Endothelial cell (in vitro differentiated cells): ENCODE data around the gene HSPA12B. TPM values are rescaled to one million over a fixed set of nuclear protein-coding genes. Genes with fewer than 3 reads are reported as not detected.

Experiments
- DNase-seq: peaks from one replicate; pipeline ENCODE4 v3.0.0; 2021; ENCODE audit warnings: low spot score
- H3K27ac Mint-ChIP-seq: one replicate; pipeline ENCODE4 v1.8.0; 2021; ENCODE audit warnings: mixed read lengths, inconsistent platforms; ENCODE audit not compliant: unreplicated experiment
- H3K27me3 Mint-ChIP-seq: one replicate; pipeline ENCODE4 v1.8.0; 2021; ENCODE audit warnings: mild to moderate bottlenecking, moderate library complexity, mixed read lengths, inconsistent platforms; ENCODE audit not compliant: unreplicated experiment
- H3K36me3 Mint-ChIP-seq: one replicate; pipeline ENCODE4 v1.8.0; 2021; ENCODE audit warnings: mild to moderate bottlenecking, low read depth, mixed read lengths, inconsistent platforms; ENCODE audit not compliant: unreplicated experiment
- H3K4me1 Mint-ChIP-seq: one replicate; pipeline ENCODE4 v1.8.0; 2021; ENCODE audit warnings: mild to moderate bottlenecking, mixed read lengths, inconsistent platforms; ENCODE audit not compliant: unreplicated experiment
- H3K4me3 Mint-ChIP-seq: one replicate; pipeline ENCODE4 v1.8.0; 2021; ENCODE audit warnings: mild to moderate bottlenecking, mixed read lengths, inconsistent platforms; ENCODE audit not compliant: unreplicated experiment
- H3K9me3 Mint-ChIP-seq: one replicate; pipeline ENCODE4 v1.8.0; 2021; ENCODE audit warnings: mixed read lengths, inconsistent platforms; ENCODE audit not compliant: unreplicated experiment
- CTCF ChIP-seq: fragments of 200-600 bp; sonication (generic); IDR thresholded peaks from one replicate; pipeline ENCODE4 v1.5.0; 2021; ENCODE audit warnings: antibody characterized with exemption; ENCODE audit not compliant: unreplicated experiment
- total RNA-seq: library from RNA; stranded (reverse); fragmentation: NEBNext Ultra II Directional; extraction: Animal tissue kit (Norgen Biotek cat#: 25700); gene quantifications from one replicate; pipeline ENCODE4 v1.2.1, GENCODE V29; 2021; ENCODE audit not compliant: unreplicated experiment

HSPA12B gene
- total RNA-seq, 1 donor from 2014 or later = 12.7 TPM

GRCh38 chr20:3768342-3769130 lies 36.1 kb downstream of the HSPA12B start:
- Mint-ChIP-seq H3K27ac (peak overlapping the region; percentile 89), H3K27me3 (peaks cover 14% of the 10 kb centered on the region), H3K9me3 (no peaks in the 10 kb centered on the region), H3K4me3 (peak overlapping the region; percentile 88), H3K4me1 (peaks cover 9% of the 10 kb centered on the region), H3K36me3 (peaks cover 4% of the 10 kb centered on the region)
- TF ChIP-seq CTCF = peak; percentile 56
- DNase-seq = peak; percentile 80

GRCh38 chr20:3771552-3772058 lies 39.1 kb downstream of the HSPA12B start:
- Mint-ChIP-seq H3K4me1 (peaks cover 6% of the 10 kb centered on the region), H3K36me3 (peaks cover 4% of the 10 kb centered on the region), H3K27ac (no peak overlapping the region), H3K27me3 (peaks cover 8% of the 10 kb centered on the region), H3K4me3 (no peak overlapping the region), H3K9me3 (no peaks in the 10 kb centered on the region)
- no peak for DNase-seq
- no peak for TF ChIP-seq CTCF

- no peaks in the 10 kb centered on the region for H3K9me3 Mint-ChIP-seq
- H3K36me3 Mint-ChIP-seq = no peaks in the 10 kb centered on the region
- TF ChIP-seq CTCF = no peak
- peaks cover 21% of the 10 kb centered on the region for H3K27me3 Mint-ChIP-seq
- no peak overlapping the region for H3K27ac Mint-ChIP-seq
- H3K4me1 Mint-ChIP-seq = peaks cover 6% of the 10 kb centered on the region
- no peak overlapping the region for H3K4me3 Mint-ChIP-seq
- no peak for DNase-seq
Observed at GRCh38 chr20:3775457-3776108, 43.1 kb downstream of the HSPA12B start.

GRCh38 chr20:3777381-3777715 lies 44.9 kb downstream of the HSPA12B start:
- Mint-ChIP-seq H3K4me3 (peak overlapping the region; percentile 19), H3K9me3 (no peaks in the 10 kb centered on the region), H3K36me3 (no peaks in the 10 kb centered on the region), H3K4me1 (peaks cover 10% of the 10 kb centered on the region), H3K27me3 (peaks cover 24% of the 10 kb centered on the region), H3K27ac (no peak overlapping the region)
- no peak for DNase-seq
- no peak for TF ChIP-seq CTCF
